Transverse colon (tissue), 4 donors: ENCODE results near the gene OR4D2. TPM values are rescaled to one million over a fixed set of nuclear protein-coding genes. Genes with fewer than 3 reads are reported as not detected.

Source experiments
- DNase-seq: peaks from one replicate; pipeline ENCODE4 v3.0.0-alpha.2; 2019
- H3K27ac ChIP-seq, 4 donors: fragments of 200-600 bp; sonication (generic); 2 replicates each; pipeline ENCODE4 v1.5.1; 2016 to 2018; ENCODE audit warnings: inconsistent platforms in 4 of 4
- H3K27me3 ChIP-seq: fragments of 200-600 bp; sonication (generic); 2 replicates; pipeline ENCODE4 v1.5.1; 2017; ENCODE audit warnings: inconsistent platforms
- H3K36me3 ChIP-seq, 4 donors: fragments of 200-600 bp; sonication (generic); 2 replicates each; pipeline ENCODE4 v1.5.1; 2017 to 2019; ENCODE audit warnings: inconsistent platforms in 4 of 4
- H3K4me1 ChIP-seq, 4 donors: fragments of 200-600 bp; sonication (generic); 2 replicates each; pipeline ENCODE4 v1.5.1; 2017 to 2020; ENCODE audit warnings: inconsistent platforms in 4 of 4
- H3K4me3 ChIP-seq, 4 donors: fragments of 200-600 bp; sonication (generic); 1 replicate in 1 of 4; 2 replicates in 3 of 4; pipeline versions ENCODE4 v1.5.1 to v1.6.1; 2017 to 2019; ENCODE audit warnings: inconsistent platforms in 4 of 4
- H3K9me3 ChIP-seq, 2 donors: fragments of 200-600 bp; sonication (generic); 2 replicates each; pipeline ENCODE4 v1.5.1; 2017 to 2019; ENCODE audit warnings: inconsistent platforms in 2 of 2
- EP300 ChIP-seq: sonication (generic); formaldehyde crosslinking; IDR thresholded peaks from one replicate; pipeline ENCODE4 v1.6.1; 2017; ENCODE audit warnings: antibody characterized with exemption, low read depth
- POLR2A ChIP-seq: fragments of 450-650 bp; IDR thresholded peaks from one replicate; pipeline ENCODE4 v1.6.1; 2016; ENCODE audit warnings: antibody characterized with exemption, mild to moderate bottlenecking, moderate library complexity
- POLR2AphosphoS5 ChIP-seq, 3 donors: sonication (generic); formaldehyde crosslinking; IDR thresholded peaks; one replicate each; pipeline ENCODE4 v1.6.1; 2016; ENCODE audit warnings: antibody characterized with exemption in 3 of 3
- WGBS, 2 donors: methylation state at CpG; one replicate each; pipeline ENCODE4 v1.1.5; 2018; ENCODE audit warnings: low coverage in 1 of 2; 5-methylcytosine and 5-hydroxymethylcytosine counted together
- in situ Hi-C, 4 donors: fragments of 200-750 bp; cut with MboI; loops; one replicate each; pipeline versions ENCODE4 v1.15.0 to v1.15.1; 2017; ENCODE audit warnings: low sequenced_read_pairs in 3 of 4, low pct_ligation_motif_present in 1 of 4, low pct_unique_long_range_greater_than_20kb in 1 of 4
- intact Hi-C: fragments of 100-400 bp; cut with DNase I; formaldehyde crosslinking; loops from one replicate; pipeline ENCODE4 v1.15.1; 2023; ENCODE audit warnings: low total_unique reads
- total RNA-seq, 4 donors: library from RNA; depleted of rRNA; stranded (reverse); fragments of >200 nt; gene quantifications; one replicate each; pipeline ENCODE4 v1.1.0, GENCODE V29; 2016
- TF ChIP-seq, protein P1 (sequence below), 5 experiments: fragments of 200-600 bp in 3 of 5; fragments of 450-650 bp in 2 of 5; sonication (generic) in 3 of 5; IDR thresholded peaks; 1 replicate in 2 of 5; 2 replicates in 3 of 5; pipeline ENCODE4 v1.5.1; 2016 to 2017; ENCODE audit warnings: antibody characterized with exemption in 5 of 5, inconsistent platforms in 3 of 5, mild to moderate bottlenecking in 2 of 5, moderate library complexity in 1 of 5

OR4D2 gene
- total RNA-seq, 4 donors from 2014 or later: not detected

DNA sequence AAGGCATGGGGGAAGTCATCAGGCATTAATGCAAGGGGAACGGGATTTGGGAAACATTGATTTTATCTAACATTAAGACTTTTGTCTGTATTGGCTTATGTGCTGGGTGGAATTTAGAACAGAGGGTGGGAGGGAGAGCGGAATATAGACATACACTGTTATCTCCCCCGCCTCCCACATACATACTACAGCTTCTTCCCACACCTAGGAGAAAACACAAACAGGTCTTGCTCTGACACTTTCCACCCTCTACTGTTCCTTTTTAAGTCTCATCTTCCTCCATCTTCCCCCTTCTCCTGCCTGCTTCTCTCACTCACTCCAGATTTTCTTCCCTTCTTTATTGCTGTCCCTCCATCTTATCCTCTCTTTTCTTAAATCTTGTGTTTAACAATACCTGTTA is 18.2 kb upstream of the OR4D2 start:
- TF ChIP-seq POLR2A: no peak
- TF ChIP-seq, protein P1, sequence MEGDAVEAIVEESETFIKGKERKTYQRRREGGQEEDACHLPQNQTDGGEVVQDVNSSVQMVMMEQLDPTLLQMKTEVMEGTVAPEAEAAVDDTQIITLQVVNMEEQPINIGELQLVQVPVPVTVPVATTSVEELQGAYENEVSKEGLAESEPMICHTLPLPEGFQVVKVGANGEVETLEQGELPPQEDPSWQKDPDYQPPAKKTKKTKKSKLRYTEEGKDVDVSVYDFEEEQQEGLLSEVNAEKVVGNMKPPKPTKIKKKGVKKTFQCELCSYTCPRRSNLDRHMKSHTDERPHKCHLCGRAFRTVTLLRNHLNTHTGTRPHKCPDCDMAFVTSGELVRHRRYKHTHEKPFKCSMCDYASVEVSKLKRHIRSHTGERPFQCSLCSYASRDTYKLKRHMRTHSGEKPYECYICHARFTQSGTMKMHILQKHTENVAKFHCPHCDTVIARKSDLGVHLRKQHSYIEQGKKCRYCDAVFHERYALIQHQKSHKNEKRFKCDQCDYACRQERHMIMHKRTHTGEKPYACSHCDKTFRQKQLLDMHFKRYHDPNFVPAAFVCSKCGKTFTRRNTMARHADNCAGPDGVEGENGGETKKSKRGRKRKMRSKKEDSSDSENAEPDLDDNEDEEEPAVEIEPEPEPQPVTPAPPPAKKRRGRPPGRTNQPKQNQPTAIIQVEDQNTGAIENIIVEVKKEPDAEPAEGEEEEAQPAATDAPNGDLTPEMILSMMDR (IDR thresholded peaks at IDR 0.05): no peak
- no peak for TF ChIP-seq POLR2AphosphoS5 (IDR thresholded peaks at IDR 0.05)
- TF ChIP-seq EP300: no peak
- peaks cover 23% of the 10 kb centered on the region in 2 donors for H3K9me3 ChIP-seq
- no peak overlapping the region for H3K27ac ChIP-seq
- no peak overlapping the region for H3K4me3 ChIP-seq
- no peaks in the 10 kb centered on the region for H3K4me1 ChIP-seq
- DNase-seq: no peak
- intact Hi-C loops: no loop called here
- whole genome bisulfite sequencing, 2 donors: 81 to 91% methylated on average over 3 of the region's 3 CpGs
- in situ Hi-C loops: loop anchor here in 1 of 4 donors (25.0 kb wide), 1 partner anchor 89 kb away; the partner anchor contains the start of gene LPO
- H3K36me3 ChIP-seq: no peaks in the 10 kb centered on the region
- peaks cover 27% of the 10 kb centered on the region for H3K27me3 ChIP-seq

GRCh38 chr17:58150394-58150793 is 16.4 kb upstream of the OR4D2 start:
- intact Hi-C loops: no loop called here

DNA sequence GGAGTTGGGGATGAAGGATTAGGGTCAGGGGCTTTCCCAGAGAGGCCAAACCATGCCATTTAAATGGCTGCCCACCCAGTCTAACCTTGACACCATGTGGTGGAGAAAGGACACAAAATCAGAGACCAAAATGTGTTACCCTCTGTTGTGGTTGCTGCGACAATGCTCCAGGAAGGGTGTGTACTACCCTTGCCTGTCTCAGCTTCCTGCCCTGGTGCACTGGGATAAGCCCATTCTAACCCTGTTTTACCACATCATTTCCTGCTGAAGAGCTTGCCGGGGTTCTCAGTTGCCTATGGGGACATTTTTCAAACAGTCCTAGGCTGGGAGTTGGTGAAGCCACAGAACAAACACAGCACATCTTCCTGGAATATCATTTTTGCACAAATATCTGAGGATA is 13.7 kb upstream of the OR4D2 start:
- in situ Hi-C loops: no loop called here
- Histone ChIP-seq H3K9me3 (no peaks in the 10 kb centered on the region), H3K27me3 (peaks cover 69% of the 10 kb centered on the region), H3K27ac (no peak overlapping the region), H3K4me3 (no peak overlapping the region), H3K36me3 (no peaks in the 10 kb centered on the region), H3K4me1 (peaks cover 3 to 10% (median 7%) of the 10 kb centered on the region in 4 donors)
- peak; percentile 11 for DNase-seq
- intact Hi-C loops: no loop called here
- 50% methylated on average over 1 to 2 of the region's 2 CpGs for WGBS, 2 donors
- TF ChIP-seq POLR2AphosphoS5 (IDR thresholded peaks at IDR 0.05): no peak
- TF ChIP-seq, protein P1 (IDR thresholded peaks at IDR 0.05): no peak
- no peak for TF ChIP-seq EP300
- no peak for TF ChIP-seq POLR2A

More at GRCh38 chr17:58150394-58150793, 16.4 kb upstream of the OR4D2 start:
- DNase-seq: no peak
- peaks cover 43% of the 10 kb centered on the region for H3K27me3 ChIP-seq
- 48 to 67% methylated on average over 1 to 6 of the region's 6 CpGs for WGBS, 2 donors
- TF ChIP-seq POLR2A (no peak), POLR2AphosphoS5 (IDR thresholded peaks at IDR 0.05) (no peak), EP300 (no peak)
- TF ChIP-seq, protein P1 (IDR thresholded peaks at IDR 0.05): no peak
- H3K27ac ChIP-seq: no peak overlapping the region
- peaks cover 7 to 9% of the 10 kb centered on the region in 2 donors for H3K9me3 ChIP-seq
- H3K4me1 ChIP-seq: no peaks in the 10 kb centered on the region
- no peaks in the 10 kb centered on the region for H3K36me3 ChIP-seq
- H3K4me3 ChIP-seq: no peak overlapping the region
- in situ Hi-C loops: no loop called here

- Histone ChIP-seq H3K4me1 (peaks cover 3 to 10% (median 7%) of the 10 kb centered on the region in 4 donors), H3K27ac (no peak overlapping the region), H3K36me3 (no peaks in the 10 kb centered on the region), H3K9me3 (no peaks in the 10 kb centered on the region), H3K27me3 (peaks cover 75% of the 10 kb centered on the region), H3K4me3 (no peak overlapping the region)
- no peak for TF ChIP-seq POLR2AphosphoS5 (IDR thresholded peaks at IDR 0.05)
- TF ChIP-seq POLR2A: no peak
- TF ChIP-seq, protein P1 (IDR thresholded peaks at IDR 0.05): no peak
- no peak for TF ChIP-seq EP300
- in situ Hi-C loops: no loop called here
- intact Hi-C loops: no loop called here
- no peak for DNase-seq
These were observed 13.1 kb upstream of the OR4D2 start for GRCh38 chr17:58153671-58154070.
